ENCODE results near the gene NKG7.

NKG7 gene

DNA sequence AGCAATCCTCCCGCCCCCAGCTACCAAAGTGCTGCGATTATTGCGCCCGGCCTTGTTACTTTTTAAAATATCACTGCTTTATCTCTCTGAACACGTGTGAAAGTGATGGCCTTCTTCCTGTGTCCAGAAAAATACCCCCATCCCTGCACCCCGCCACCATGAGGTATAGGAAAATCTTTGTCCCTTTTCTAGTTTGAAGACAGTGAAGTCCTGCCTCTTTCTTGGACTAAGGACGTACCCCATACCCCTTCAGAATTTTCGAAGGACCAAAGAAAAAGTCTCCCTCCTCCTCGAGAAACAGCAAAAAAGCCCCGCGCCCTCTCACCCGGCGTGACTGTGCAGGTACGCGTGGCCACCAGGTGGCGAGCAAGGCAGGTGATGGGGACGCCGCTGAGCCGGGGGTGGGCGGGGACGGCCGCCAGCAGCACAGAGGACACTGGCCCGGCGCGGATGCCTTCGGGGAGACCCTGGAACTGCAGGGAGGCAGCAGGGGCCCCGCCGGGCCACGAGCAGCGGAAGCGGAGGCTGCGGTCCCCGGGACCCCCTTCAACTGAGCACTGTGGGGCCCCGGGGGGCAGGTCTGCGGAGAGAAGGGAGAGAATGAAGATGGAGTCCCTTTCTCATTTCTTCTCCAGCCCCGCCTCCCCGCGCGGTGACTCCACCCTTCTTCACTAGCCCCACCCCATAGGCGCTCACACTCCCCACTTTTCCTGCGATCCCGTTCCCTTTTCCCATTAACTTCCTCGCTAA, 33.7 kb downstream of the NKG7 start:
- peak overlapping the region; percentile 68 for H3K4me3 ChIP-seq (replicated peaks; ENCODE audit: insufficient read depth, low read length)
- H3K27ac ChIP-seq (replicated peaks), result no peak overlapping the region
- no peaks in the 10 kb centered on the region for H3K27me3 ChIP-seq (ENCODE audit: insufficient read depth, poor library complexity, severe bottlenecking)
- DNase-seq (ENCODE audit: low read depth in 1 of 2, low spot score in 1 of 2), result peak; percentile 45 to 77
- TF ChIP-seq, protein P1, sequence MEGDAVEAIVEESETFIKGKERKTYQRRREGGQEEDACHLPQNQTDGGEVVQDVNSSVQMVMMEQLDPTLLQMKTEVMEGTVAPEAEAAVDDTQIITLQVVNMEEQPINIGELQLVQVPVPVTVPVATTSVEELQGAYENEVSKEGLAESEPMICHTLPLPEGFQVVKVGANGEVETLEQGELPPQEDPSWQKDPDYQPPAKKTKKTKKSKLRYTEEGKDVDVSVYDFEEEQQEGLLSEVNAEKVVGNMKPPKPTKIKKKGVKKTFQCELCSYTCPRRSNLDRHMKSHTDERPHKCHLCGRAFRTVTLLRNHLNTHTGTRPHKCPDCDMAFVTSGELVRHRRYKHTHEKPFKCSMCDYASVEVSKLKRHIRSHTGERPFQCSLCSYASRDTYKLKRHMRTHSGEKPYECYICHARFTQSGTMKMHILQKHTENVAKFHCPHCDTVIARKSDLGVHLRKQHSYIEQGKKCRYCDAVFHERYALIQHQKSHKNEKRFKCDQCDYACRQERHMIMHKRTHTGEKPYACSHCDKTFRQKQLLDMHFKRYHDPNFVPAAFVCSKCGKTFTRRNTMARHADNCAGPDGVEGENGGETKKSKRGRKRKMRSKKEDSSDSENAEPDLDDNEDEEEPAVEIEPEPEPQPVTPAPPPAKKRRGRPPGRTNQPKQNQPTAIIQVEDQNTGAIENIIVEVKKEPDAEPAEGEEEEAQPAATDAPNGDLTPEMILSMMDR (IDR thresholded peaks at IDR 0.05; ENCODE audit: insufficient read depth, low read length), result peak; percentile 31
- TF ChIP-seq SPI1 (IDR thresholded peaks at IDR 0.05; ENCODE audit: borderline replicate concordance, low read depth), result no peak

DNA sequence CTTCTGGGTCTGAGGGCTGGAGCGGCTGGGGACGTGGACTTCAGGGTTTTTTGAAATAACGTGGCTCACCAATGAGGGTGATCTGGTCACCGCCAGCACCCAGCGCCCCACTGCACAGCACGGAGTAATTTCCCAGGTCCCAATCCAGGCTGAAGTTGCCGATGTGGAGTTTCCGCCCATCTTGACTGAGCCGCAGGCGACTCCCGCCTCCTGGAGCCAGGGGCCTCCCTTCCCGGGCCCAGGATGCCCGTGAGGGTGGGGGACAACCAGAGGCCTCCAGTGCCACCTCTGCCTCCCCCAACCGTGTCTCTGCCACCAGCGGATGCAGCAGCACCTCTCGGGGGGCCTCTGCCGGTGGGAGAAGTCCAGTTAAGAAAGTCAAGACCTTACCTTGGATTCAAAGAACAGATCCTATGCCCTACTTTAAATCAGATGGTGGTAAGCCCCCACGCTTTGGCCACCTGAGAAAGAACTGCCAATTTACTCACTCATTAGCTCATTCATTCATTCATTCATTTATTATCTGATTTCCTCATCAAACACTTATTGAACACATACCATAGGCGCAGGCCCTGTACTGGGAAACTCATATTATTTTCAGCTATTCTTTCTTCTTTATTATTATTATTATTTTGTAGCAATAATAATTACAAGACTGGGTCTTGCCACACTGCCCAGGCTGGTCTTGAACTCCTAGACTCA, 34.4 kb downstream of the NKG7 start:
- no peak for TF ChIP-seq REST (IDR thresholded peaks at IDR 0.05; ENCODE audit: insufficient replicate concordance, low read depth)
- TF ChIP-seq, protein P1 (IDR thresholded peaks at IDR 0.05; ENCODE audit: insufficient read depth, low read length), result no peak
- TF ChIP-seq GABPA (IDR thresholded peaks at IDR 0.05; ENCODE audit: low read depth), result no peak
- H3K27ac ChIP-seq (replicated peaks), result no peak overlapping the region
- DNase-seq (ENCODE audit: low read depth in 1 of 2, low spot score in 1 of 2), result no peak
- H3K4me3 ChIP-seq (replicated peaks; ENCODE audit: insufficient read depth, low read length), result no peak overlapping the region
- no peaks in the 10 kb centered on the region for H3K27me3 ChIP-seq (ENCODE audit: insufficient read depth, poor library complexity, severe bottlenecking)

DNA sequence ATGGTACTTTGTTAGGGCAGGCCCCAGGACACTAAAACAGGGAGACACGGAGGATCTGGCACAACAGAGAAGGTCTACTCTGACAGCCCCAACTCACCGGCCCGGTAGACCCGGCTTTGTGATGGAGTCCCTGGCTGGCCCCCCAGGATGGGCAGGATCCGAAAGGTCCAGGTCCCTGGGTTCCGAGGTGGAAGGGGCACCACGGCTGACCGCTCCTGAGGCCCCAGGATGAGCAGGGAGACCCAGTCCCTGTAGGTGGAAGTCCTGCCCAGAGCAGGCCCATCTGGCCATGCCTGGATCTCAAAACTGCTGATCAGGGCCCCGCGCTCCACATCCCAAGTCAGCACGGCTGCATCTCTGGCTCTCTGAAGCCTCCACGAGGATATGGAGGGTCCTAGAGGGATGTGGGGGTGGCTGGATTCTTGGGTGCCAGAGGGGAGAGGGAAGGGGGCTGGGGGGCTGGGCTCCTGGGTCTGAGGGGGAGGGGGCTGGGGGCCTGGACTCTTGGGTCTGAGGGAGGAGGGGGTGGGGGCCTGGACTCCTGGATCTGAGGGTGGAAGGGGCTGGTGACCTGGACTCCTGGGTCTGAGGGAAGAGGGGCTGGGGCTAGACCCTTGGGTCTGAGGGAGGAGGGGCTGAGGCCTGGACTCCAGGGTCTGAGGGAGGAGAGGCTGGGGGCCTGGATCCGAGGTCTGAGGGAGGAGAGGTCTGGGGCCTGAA, 35.2 kb downstream of the NKG7 start:
- Histone ChIP-seq H3K4me3 (replicated peaks; ENCODE audit: insufficient read depth, low read length) (no peak overlapping the region), H3K27ac (replicated peaks) (no peak overlapping the region), H3K27me3 (ENCODE audit: insufficient read depth, poor library complexity, severe bottlenecking) (no peaks in the 10 kb centered on the region)
- TF ChIP-seq SPI1 (IDR thresholded peaks at IDR 0.05; ENCODE audit: borderline replicate concordance, low read depth) (no peak), POLR2AphosphoS5 (IDR thresholded peaks at IDR 0.05; ENCODE audit: low read depth) (no peak), REST (IDR thresholded peaks at IDR 0.05; ENCODE audit: insufficient replicate concordance, low read depth) (no peak), GABPA (IDR thresholded peaks at IDR 0.05; ENCODE audit: low read depth) (no peak)
- TF ChIP-seq, protein P1 (IDR thresholded peaks at IDR 0.05; ENCODE audit: insufficient read depth, low read length), result no peak
- DNase-seq (ENCODE audit: low read depth in 1 of 2, low spot score in 1 of 2), result no peak

Data from HL-60 (cell line).